OCI-LY7 (cell line): ENCODE measurements around the gene PEX11B.

Source experiments
- CTCF ChIP-seq: fragments of 200-600 bp; sonication (generic); conservative IDR thresholded peaks from 2 replicates; pipeline ENCODE4 v1.5.1; 2014; ENCODE audit warnings: mild to moderate bottlenecking, antibody characterized with exemption, low read length, moderate library complexity, mixed read lengths
- EZH2phosphoT487 ChIP-seq: fragments of 200-600 bp; sonication (generic); IDR thresholded peaks from 2 replicates; pipeline ENCODE4 v1.6.1; 2018; ENCODE audit warnings: low read depth, borderline replicate concordance, mild to moderate bottlenecking, mixed run types, antibody characterized with exemption, low read length, moderate library complexity, mixed read lengths

GRCh38 chr1:145916745-145917144 is 1.8 kb downstream of the PEX11B start:
- TF ChIP-seq CTCF (no peak), EZH2phosphoT487 (no peak)
